Gastroesophageal sphincter (tissue), 3 donors: Measurements from ENCODE around the gene SLIT3.

ENCODE experiments used
- CTCF ChIP-seq, 4 experiments: fragments of 200-600 bp in 2 of 4; fragments of 450-650 bp in 2 of 4; sonication (generic) in 1 of 4; IDR thresholded peaks; one replicate each; pipeline ENCODE4 v1.5.1; 2017 to 2019; ENCODE audit warnings: antibody characterized with exemption in 4 of 4, mild to moderate bottlenecking in 2 of 4, moderate library complexity in 2 of 4
- EP300 ChIP-seq: sonication (generic); formaldehyde crosslinking; IDR thresholded peaks from one replicate; pipeline ENCODE4 v1.6.1; 2017; ENCODE audit warnings: antibody characterized with exemption, mild to moderate bottlenecking
- POLR2A ChIP-seq, 2 donors: fragments of 450-650 bp; IDR thresholded peaks; one replicate each; pipeline ENCODE4 v1.6.1; 2017; ENCODE audit warnings: antibody characterized with exemption in 2 of 2, mild to moderate bottlenecking in 2 of 2, moderate library complexity in 1 of 2
- POLR2AphosphoS5 ChIP-seq: sonication (generic); formaldehyde crosslinking; IDR thresholded peaks from one replicate; pipeline ENCODE4 v1.6.1; 2017; ENCODE audit warnings: antibody characterized with exemption

GRCh38 chr5:168784454-168784853 lies 516.5 kb downstream of the SLIT3 start:
- TF ChIP-seq EP300 (no peak), POLR2A (IDR thresholded peaks at IDR 0.05) (no peak), CTCF (IDR thresholded peaks at IDR 0.05) (no peak), POLR2AphosphoS5 (no peak)
